T-cell (primary cell): ENCODE measurements around the gene ISOC2. TPM values are rescaled to one million over a fixed set of nuclear protein-coding genes. Genes with fewer than 3 reads are reported as not detected.
"Not testable (repeated sequence)": the region's sequence is repeated elsewhere in the genome, so short reads cannot be mapped to it uniquely, and the experiment has no call there.

ENCODE experiments used
- ATAC-seq, 4 experiments: fragments of 200-7000 bp in 3 of 4; fragments of 150-1000 bp in 1 of 4; cut with Tn5 transposase; replicated peaks in 1 of 4; 1 replicate in 3 of 4; 2 replicates in 1 of 4; pipeline ENCODE4 v1.10.0; 2021; ENCODE audit warnings: moderate library complexity in 3 of 4, mild to moderate bottlenecking in 2 of 4, moderate number of reproducible peaks in 1 of 4
- CTCF ChIA-PET, 2 donors: fragments of 300-600 bp; sonication (Branson Sonifier 250); formaldehyde crosslinking; loops; one replicate each; lab custom pipeline; 2022; ENCODE audit warnings: antibody characterized with exemption in 2 of 2; lab: Charles Lee
- POLR2A ChIA-PET, 2 donors: fragments of 300-600 bp; sonication (Branson Sonifier 250); formaldehyde crosslinking; loops; one replicate each; lab custom pipeline; 2022; ENCODE audit warnings: antibody characterized with exemption in 2 of 2; lab: Charles Lee
- DNase-seq, 35 experiments: peaks; one replicate each; pipeline versions ENCODE4 v3.0.0 to v3.0.0-alpha.2; 2013 to 2023
- H3K27ac ChIP-seq: one replicate; pipeline ENCODE4 v1.5.1; 2013; ENCODE audit warnings: low read length
- H3K27me3 ChIP-seq, 2 experiments: replicated peaks in 1 of 2; 1 replicate in 1 of 2; 2 replicates in 1 of 2; pipeline versions ENCODE4 v1.6.1 to v1.7.0; 2013; ENCODE audit warnings: low read length in 1 of 2, mixed read lengths in 1 of 2; ENCODE audit not compliant: control insufficient read depth in 2 of 2, insufficient read depth in 2 of 2; ENCODE audit errors: extremely low read depth in 1 of 2
- H3K36me3 ChIP-seq, 2 donors: 1 replicate in 1 of 2; 2 replicates in 1 of 2; pipeline versions ENCODE4 v1.6.1 to v1.7.0; 2013; ENCODE audit warnings: low read length in 1 of 2; ENCODE audit not compliant: control insufficient read depth in 2 of 2, insufficient read depth in 1 of 2; ENCODE audit errors: extremely low read depth in 1 of 2
- H3K4me1 ChIP-seq, 2 experiments: 1 replicate in 1 of 2; 2 replicates in 1 of 2; pipeline versions ENCODE4 v1.6.1 to v1.7.0; 2013; ENCODE audit warnings: low read length in 2 of 2, mixed read lengths in 1 of 2; ENCODE audit not compliant: insufficient read depth in 2 of 2, control insufficient read depth in 1 of 2; ENCODE audit errors: extremely low read depth in 1 of 2
- H3K4me3 ChIP-seq, 2 donors: 1 replicate in 1 of 2; 2 replicates in 1 of 2; pipeline versions ENCODE4 v1.5.1 to v1.7.0; 2013; ENCODE audit warnings: mild to moderate bottlenecking in 2 of 2, low read length in 1 of 2, moderate library complexity in 1 of 2; ENCODE audit not compliant: control insufficient read depth in 1 of 2; ENCODE audit errors: extremely low read depth in 1 of 2
- H3K9me3 ChIP-seq: 2 replicates; pipeline ENCODE4 v1.7.0; 2013
- H3K27ac Mint-ChIP-seq, 2 donors: one replicate each; pipeline ENCODE4 v1.8.0; 2020 to 2021; ENCODE audit warnings: mild to moderate bottlenecking in 2 of 2, mixed read lengths in 2 of 2
- H3K27me3 Mint-ChIP-seq, 2 donors: one replicate each; pipeline ENCODE4 v1.8.0; 2021 to 2022; ENCODE audit warnings: mixed read lengths in 2 of 2
- H3K36me3 Mint-ChIP-seq: one replicate; pipeline ENCODE4 v1.8.0; 2021; ENCODE audit warnings: mixed read lengths
- H3K4me1 Mint-ChIP-seq, 3 donors: one replicate each; pipeline ENCODE4 v1.8.0; 2020 to 2022; ENCODE audit warnings: mixed read lengths in 3 of 3, mild to moderate bottlenecking in 1 of 3
- H3K4me3 Mint-ChIP-seq, 3 donors: one replicate each; pipeline ENCODE4 v1.8.0; 2020 to 2022; ENCODE audit warnings: mild to moderate bottlenecking in 3 of 3, mixed read lengths in 3 of 3, moderate library complexity in 3 of 3
- H3K9me3 Mint-ChIP-seq, 3 donors: one replicate each; pipeline ENCODE4 v1.8.0; 2020 to 2022; ENCODE audit warnings: mixed read lengths in 3 of 3
- WGBS: methylation state at CpG from one replicate; pipeline ENCODE4 v1.1.5; 2013; ENCODE audit warnings: missing lambda C conversion rate; ENCODE audit not compliant: insufficient coverage; 5-methylcytosine and 5-hydroxymethylcytosine counted together
- total RNA-seq, 35 experiments: library from RNA in 6 of 35; stranded (reverse) in 6 of 35; fragments of 120-200 nt in 1 of 35; gene quantifications; one replicate each; pipeline versions ENCODE4 v1.2.1 to v1.2.4 and lab custom pipeline; 2013 to 2026

ISOC2 gene
- total RNA-seq, 5 donors from 2014 or later (not counting 1 experiment from before 2014, with no cell fraction given), result 6.8 to 18.9 (median 14.7) TPM

DNA sequence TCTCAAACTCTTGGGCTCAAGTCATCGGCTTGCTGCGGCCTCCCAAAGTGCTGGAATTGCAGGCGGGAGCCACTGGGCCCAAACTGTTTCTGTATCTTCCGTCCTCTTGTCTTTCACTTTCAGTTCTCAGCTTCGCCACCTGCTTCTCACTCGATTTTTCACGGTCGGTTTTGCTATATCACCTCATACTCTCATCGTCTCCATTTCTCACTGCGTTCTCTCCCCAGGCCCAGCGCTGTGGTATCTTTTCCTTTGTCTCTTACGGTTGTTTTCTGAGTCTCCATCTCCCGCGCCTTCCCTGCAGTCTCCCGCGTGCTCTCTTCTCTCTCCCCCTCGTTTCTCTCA is 41.7 kb upstream of the ISOC2 start:
- Mint-ChIP-seq H3K4me3 (peak overlapping the region; percentile 73 to 78 (median 73)), H3K4me1 (peaks cover 10 to 22% (median 13%) of the 10 kb centered on the region in 3 donors), H3K9me3 (no peaks in the 10 kb centered on the region), H3K36me3 (no peaks in the 10 kb centered on the region), H3K27ac (peak overlapping the region; percentile 62 to 77), H3K27me3 (peaks cover 5 to 6% of the 10 kb centered on the region in 2 donors)
- H3K9me3 ChIP-seq, result no peaks in the 10 kb centered on the region
- DNase-seq, result peak in 1 of 35 experiments; percentile 39
- peak overlapping the region; percentile 50 to 79 for H3K4me3 ChIP-seq
- WGBS, result 70% methylated on average over 16 of the region's 17 CpGs
- H3K36me3 ChIP-seq, result no peaks in the 10 kb centered on the region
- ChIA-PET CTCF (interaction anchor here (0.8 to 2.4 kb wide), 12 partner anchors 26 to 418 kb away, joined by 3 to 21 read pairs (median 8); partner anchors contain the start of genes HSPBP1 (in 1 of the 2), ISOC2 (in 1 of the 2), KMT5C (in 1 of the 2) and ZNF784 (in 1 of the 2)), POLR2A (no interaction called here)
- ATAC-seq, result no peak
- peaks cover 0 to 15% of the 10 kb centered on the region in 2 experiments for H3K4me1 ChIP-seq
- peaks cover 0 to 12% of the 10 kb centered on the region in 2 experiments for H3K27me3 ChIP-seq
- no peak overlapping the region for H3K27ac ChIP-seq

DNA sequence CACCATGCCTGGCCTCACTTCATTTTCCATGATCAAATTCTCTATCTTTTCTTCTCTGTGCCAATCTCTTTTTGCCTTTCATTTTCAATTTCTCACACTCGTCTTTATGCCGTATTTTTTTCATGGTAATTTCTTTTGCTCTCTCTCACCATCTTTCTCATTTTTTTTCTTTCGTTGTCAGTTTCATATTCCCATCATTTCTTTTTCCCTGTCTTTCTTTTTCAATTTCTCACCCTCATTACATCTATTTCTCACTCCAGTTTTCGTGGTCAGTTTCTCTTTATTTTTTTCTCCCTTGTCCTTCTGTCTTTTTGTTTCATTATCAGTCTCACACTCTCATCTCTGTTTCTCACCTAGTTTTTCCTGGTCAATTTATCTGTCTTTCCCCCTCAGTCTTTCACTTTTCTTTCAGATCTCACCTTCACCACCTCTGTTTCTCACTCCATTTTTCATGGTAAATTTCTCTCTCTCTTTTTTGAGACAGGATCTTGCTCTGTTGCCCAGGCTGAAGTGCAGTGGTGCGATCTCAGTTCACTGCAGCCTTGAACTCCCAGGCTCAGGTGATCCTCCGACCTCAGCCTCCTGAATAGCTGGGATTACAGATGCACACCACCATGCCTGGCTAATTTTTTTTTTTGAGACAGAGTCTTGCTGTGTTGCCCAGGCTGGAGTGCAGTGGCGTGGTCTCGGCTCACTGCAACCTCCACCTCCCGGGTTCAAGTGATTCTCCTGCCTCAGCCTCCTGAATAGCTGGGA is 40.9 kb upstream of the ISOC2 start:
- peak overlapping the region in 2 of 3 donors; percentile 73 for H3K4me3 Mint-ChIP-seq

GRCh38 chr19:55500368-55500952 is 39.0 kb upstream of the ISOC2 start:
- WGBS, result 93% methylated on average over 20 of the region's 26 CpGs
- H3K27ac Mint-ChIP-seq, result no peak overlapping the region
- CTCF ChIA-PET, result no interaction called here

More for the DNA sequence above, 40.9 kb upstream of the ISOC2 start:
- no peak overlapping the region for H3K27ac Mint-ChIP-seq
- H3K4me1 ChIP-seq, result peaks cover 0 to 15% of the 10 kb centered on the region in 2 experiments
- H3K9me3 Mint-ChIP-seq, result no peaks in the 10 kb centered on the region
- peaks cover 0 to 6% of the 10 kb centered on the region in 2 experiments for H3K27me3 ChIP-seq
- ChIA-PET POLR2A (no interaction called here), CTCF (interaction anchor here (0.8 to 2.1 kb wide), 2 partner anchors 25 to 207 kb away, joined by 3 to 21 read pairs; no protein-coding TSS in a partner anchor)
- no peak overlapping the region for H3K4me3 ChIP-seq
- peaks cover 10 to 22% (median 13%) of the 10 kb centered on the region in 3 donors for H3K4me1 Mint-ChIP-seq
- DNase-seq (no peak), ATAC-seq (no peak)
- H3K36me3 ChIP-seq, result no peaks in the 10 kb centered on the region
- no peaks in the 10 kb centered on the region for H3K36me3 Mint-ChIP-seq
- no peaks in the 10 kb centered on the region for H3K9me3 ChIP-seq
- 84% methylated on average over 7 of the region's 9 CpGs for WGBS
- no peak overlapping the region for H3K27ac ChIP-seq
- H3K27me3 Mint-ChIP-seq, result no peaks in the 10 kb centered on the region

GRCh38 chr19:55498246-55498840 is 36.9 kb upstream of the ISOC2 start:
- no CpG with 5 or more reads among the region's 2 CpGs for WGBS
- Histone ChIP-seq H3K27me3 (peaks cover 0 to 12% of the 10 kb centered on the region in 2 experiments), H3K36me3 (no peaks in the 10 kb centered on the region), H3K4me1 (peaks cover 0 to 7% of the 10 kb centered on the region in 2 experiments), H3K4me3 (no peak overlapping the region), H3K27ac (no peak overlapping the region), H3K9me3 (no peaks in the 10 kb centered on the region)
- DNase-seq (no peak), ATAC-seq (no peak)
- Mint-ChIP-seq H3K9me3 (no peaks in the 10 kb centered on the region), H3K4me3 (no peak overlapping the region), H3K27me3 (peaks cover 0 to 7% of the 10 kb centered on the region in 2 donors), H3K36me3 (no peaks in the 10 kb centered on the region), H3K4me1 (peaks cover 3 to 14% (median 12%) of the 10 kb centered on the region in 3 donors), H3K27ac (no peak overlapping the region)
- ChIA-PET CTCF (interaction anchor here (0.6 kb wide), 2 partner anchors 357 to 1437 kb away, joined by 3 to 9 read pairs; no protein-coding TSS in a partner anchor), POLR2A (no interaction called here)

More at GRCh38 chr19:55500368-55500952, 39.0 kb upstream of the ISOC2 start:
- Mint-ChIP-seq H3K27me3 (peaks cover 0 to under 1% of the 10 kb centered on the region in 2 donors), H3K4me3 (no peak overlapping the region), H3K4me1 (peaks cover 10 to 22% (median 13%) of the 10 kb centered on the region in 3 donors), H3K36me3 (no peaks in the 10 kb centered on the region), H3K9me3 (no peaks in the 10 kb centered on the region)
- no peak overlapping the region for H3K27ac ChIP-seq
- H3K36me3 ChIP-seq, result no peaks in the 10 kb centered on the region
- POLR2A ChIA-PET, result no interaction called here
- ATAC-seq, result no peak
- H3K4me3 ChIP-seq, result no peak overlapping the region
- no peaks in the 10 kb centered on the region for H3K9me3 ChIP-seq
- H3K4me1 ChIP-seq, result peaks cover 0 to 15% of the 10 kb centered on the region in 2 experiments
- DNase-seq, result no peak
- H3K27me3 ChIP-seq, result no peaks in the 10 kb centered on the region

- peaks cover 0 to 18% of the 10 kb centered on the region in 2 experiments for H3K27me3 ChIP-seq
- H3K4me1 ChIP-seq, result peaks cover 0 to 3% of the 10 kb centered on the region in 2 experiments
- WGBS, result 90% methylated on average over 10 of the region's 13 CpGs
- DNase-seq (no peak), ATAC-seq (no peak)
- Mint-ChIP-seq H3K9me3 (no peaks in the 10 kb centered on the region), H3K4me1 (peaks cover 0 to 10% (median 9%) of the 10 kb centered on the region in 3 donors), H3K4me3 (no peak overlapping the region), H3K27me3 (peaks cover 4 to 11% of the 10 kb centered on the region in 2 donors), H3K27ac (no peak overlapping the region), H3K36me3 (no peaks in the 10 kb centered on the region)
- no peak overlapping the region for H3K27ac ChIP-seq
- CTCF ChIA-PET, result interaction anchor here in 1 of 2 donors (0.6 kb wide), 1 partner anchor 1436 kb away, joined by 3 read pairs; no protein-coding TSS in a partner anchor
- no peaks in the 10 kb centered on the region for H3K36me3 ChIP-seq
- POLR2A ChIA-PET, result no interaction called here
- H3K9me3 ChIP-seq, result no peaks in the 10 kb centered on the region
- H3K4me3 ChIP-seq, result no peak overlapping the region
Observed at GRCh38 chr19:55497763-55498162, 36.3 kb upstream of the ISOC2 start.

DNA sequence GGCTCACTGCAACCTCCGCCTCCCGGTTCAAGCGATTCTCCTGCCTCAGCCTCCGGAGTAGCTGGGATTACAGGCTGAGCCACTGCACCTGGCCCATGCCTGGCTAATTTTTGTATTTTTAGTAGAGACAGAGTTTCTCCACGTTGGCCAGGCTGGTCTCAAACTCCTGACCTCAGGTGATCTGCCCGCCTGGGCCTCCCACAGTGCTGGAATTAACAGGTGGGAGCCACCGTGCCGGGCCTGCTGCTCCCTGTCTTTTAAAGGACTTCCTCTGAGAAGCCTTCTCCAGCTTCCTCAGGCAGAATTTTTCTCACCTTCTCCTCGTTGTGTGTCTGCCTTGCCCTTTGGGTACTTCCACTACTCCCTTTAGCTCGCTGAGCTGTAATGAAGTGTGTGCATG is 35.4 kb upstream of the ISOC2 start:
- ATAC-seq, H3K9me3 ChIP-seq, POLR2A ChIA-PET, H3K36me3 ChIP-seq, H3K4me3 Mint-ChIP-seq, H3K27ac Mint-ChIP-seq, H3K27ac ChIP-seq, CTCF ChIA-PET, H3K4me1 Mint-ChIP-seq, H3K9me3 Mint-ChIP-seq, H3K36me3 Mint-ChIP-seq, H3K4me3 ChIP-seq, DNase-seq, H3K4me1 ChIP-seq: not testable (repeated sequence)
- peaks cover 4 to 16% of the 10 kb centered on the region in 2 donors for H3K27me3 Mint-ChIP-seq
- peaks cover 0 to 27% of the 10 kb centered on the region in 2 experiments for H3K27me3 ChIP-seq
- 86% methylated on average over 8 of the region's 10 CpGs for WGBS
